Skeletal muscle cell (primary cell): Measurements from ENCODE around the gene CD6.
A peak's percentile ranks its signal among the peaks of the same experiment; 100 is the strongest.

Experiments used
- DNase-seq: peaks from one replicate; pipeline ENCODE4 v3.0.0-alpha.2; 2010; ENCODE audit warnings: low read depth
- H3K4me3 ChIP-seq: 2 replicates; pipeline ENCODE4 v1.5.1; 2011; ENCODE audit warnings: low read depth, mild to moderate bottlenecking, control low read depth, low read length, moderate library complexity

Gene CD6, protein sequence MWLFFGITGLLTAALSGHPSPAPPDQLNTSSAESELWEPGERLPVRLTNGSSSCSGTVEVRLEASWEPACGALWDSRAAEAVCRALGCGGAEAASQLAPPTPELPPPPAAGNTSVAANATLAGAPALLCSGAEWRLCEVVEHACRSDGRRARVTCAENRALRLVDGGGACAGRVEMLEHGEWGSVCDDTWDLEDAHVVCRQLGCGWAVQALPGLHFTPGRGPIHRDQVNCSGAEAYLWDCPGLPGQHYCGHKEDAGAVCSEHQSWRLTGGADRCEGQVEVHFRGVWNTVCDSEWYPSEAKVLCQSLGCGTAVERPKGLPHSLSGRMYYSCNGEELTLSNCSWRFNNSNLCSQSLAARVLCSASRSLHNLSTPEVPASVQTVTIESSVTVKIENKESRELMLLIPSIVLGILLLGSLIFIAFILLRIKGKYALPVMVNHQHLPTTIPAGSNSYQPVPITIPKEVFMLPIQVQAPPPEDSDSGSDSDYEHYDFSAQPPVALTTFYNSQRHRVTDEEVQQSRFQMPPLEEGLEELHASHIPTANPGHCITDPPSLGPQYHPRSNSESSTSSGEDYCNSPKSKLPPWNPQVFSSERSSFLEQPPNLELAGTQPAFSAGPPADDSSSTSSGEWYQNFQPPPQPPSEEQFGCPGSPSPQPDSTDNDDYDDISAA

DNA sequence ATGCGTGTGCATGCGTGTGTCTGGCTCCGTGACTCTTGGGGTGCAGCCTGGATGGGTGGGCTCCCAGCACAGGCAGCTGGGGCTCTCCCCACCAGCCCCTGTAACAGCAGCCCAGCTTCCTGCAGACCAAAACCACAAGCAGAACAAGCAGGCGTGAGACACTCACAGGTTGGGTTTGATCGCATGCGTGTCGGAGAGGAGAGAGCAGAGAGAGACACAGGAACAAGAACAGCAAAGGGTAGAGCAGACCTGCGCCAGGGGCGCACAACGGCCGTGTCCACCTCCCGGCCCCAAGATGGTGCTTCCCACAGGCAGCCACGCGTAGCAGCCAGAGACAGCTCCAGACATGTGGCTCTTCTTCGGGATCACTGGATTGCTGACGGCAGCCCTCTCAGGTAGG, at the start of gene CD6:
Gene CD6, plus strand, starts transcription at position 161 of the 400 bp plus-strand sequence. Its CDS starts 186 bp downstream, at position 347.
- DNase-seq = no peak

DNA sequence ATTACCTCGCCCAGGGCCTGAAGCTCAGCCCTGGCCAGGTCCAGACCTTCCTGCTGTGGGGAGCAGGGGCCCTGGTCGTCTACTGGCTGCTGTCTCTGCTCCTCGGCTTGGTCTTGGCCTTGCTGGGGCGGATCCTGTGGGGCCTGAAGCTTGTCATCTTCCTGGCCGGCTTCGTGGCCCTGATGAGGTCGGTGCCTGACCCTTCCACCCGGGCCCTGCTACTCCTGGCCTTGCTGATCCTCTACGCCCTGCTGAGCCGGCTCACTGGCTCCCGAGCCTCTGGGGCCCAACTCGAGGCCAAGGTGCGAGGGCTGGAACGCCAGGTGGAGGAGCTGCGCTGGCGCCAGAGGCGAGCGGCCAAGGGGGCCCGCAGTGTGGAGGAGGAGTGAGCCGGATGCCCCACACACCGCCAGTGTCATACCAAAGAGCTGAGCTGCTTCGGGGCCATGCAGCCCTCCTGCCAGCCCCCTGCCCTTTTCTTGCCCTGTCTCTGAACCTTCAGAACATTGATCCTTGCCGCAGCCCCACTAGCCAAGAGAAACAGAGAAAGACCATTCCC, 49.6 kb upstream of the CD6 start:
- no peak overlapping the region for H3K4me3 ChIP-seq
- no peak for DNase-seq

More for the DNA sequence above, at the start of gene CD6:
- no peak within 1 kb of the TSS for H3K4me3 ChIP-seq

DNA sequence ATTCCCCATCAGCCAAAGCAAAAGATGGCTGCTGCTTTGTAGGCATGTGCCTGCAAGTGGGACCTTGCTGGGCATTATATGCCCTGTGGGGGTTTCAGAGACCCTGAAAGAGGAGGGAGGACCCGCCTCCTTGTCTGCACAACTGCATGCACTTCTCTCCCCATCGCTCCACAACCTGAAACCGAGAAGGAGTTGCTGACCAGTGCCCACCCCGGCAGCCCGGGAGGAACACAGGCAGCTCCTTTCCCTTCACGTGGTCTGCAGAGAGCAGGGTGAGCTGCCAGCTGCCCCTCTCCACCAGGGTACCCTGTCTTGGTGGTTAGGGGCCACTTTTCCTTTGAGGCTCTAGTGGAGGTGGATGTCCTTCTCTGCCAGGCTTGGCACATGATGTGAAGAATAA, 48.6 kb upstream of the CD6 start:
- DNase-seq = no peak
- no peak overlapping the region for H3K4me3 ChIP-seq

DNA sequence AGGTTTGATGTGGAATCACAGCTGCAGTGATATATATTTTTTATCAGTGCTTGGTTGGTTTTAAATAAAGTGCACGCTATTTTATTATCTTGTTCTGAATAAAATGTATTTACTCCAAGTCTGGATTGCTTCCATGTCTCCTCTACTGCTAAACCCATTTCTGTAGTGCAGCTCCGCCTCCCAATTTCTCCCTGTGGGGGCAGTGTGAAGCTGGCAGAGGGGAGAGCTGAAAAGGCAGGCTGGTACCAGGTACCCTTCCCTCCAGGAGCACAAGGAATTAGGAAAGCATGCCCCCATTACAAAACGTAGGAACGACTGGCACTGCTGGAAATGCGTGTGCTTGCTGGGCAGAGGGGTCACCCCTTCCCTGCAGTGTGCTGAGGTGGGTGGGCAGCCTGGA, 48.2 kb upstream of the CD6 start:
- no peak overlapping the region for H3K4me3 ChIP-seq
- no peak for DNase-seq

DNA sequence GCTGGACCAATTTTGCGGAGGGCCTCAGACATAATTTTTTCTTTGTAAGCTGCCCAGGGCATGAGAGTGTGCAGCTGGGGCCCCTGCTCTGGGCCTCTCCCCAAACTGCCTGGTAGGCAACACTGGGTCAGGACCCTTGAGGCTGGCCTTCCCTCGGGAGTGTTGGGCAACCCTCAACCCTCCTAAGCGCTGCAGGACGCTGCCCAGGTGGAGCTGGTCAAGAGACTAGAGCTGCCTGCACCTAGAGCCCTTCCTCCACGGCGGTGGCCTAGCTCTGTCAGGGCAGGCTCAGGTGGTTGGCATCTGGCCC, 47.7 kb upstream of the CD6 start:
- peak overlapping the region; percentile 82 for H3K4me3 ChIP-seq
- no peak for DNase-seq

DNA sequence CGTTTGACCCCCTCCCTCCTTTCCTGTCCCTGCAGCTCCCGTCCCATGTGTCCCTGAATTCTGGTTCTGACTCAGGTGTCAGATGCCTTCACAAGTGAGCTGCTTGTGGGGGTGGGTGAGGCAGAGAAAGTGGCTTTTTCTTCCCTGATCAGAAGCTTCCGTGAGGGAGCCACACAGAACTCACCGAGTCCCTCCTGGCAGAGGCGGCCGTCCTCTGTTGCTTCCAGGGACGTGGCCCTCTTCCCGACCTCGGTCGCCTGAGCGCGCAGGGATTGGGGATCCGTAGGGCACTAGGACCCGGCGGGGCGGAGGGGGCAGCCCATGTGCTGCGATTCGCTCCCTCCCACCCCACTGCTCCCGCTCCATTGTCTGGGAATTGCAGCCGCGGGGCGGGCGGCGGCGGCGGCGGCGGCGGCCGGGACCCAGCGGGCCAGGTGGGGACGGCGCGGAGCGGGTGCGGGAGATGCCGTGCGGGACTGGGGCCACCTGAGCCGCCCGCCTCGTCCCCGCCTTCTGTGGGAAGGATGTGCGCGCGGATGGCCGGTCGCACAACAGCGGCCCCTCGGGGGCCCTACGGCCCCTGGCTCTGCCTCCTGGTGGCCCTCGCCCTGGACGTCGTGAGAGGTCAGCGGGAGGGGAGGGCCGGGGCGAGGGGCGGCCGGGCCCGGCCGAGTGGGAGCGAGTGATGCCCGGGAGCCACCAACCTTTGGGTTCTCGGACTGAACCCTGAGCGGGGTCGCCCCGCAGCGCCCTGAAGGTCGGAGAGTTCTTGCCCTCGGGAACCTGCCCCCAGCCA, 47.2 kb upstream of the CD6 start, which contains the start of gene TMEM132A:
Gene TMEM132A, plus strand, starts transcription at position 351 of the 796 bp plus-strand sequence. Its CDS starts 174 bp downstream, at position 525.
- peak; percentile 8 for DNase-seq

DNA sequence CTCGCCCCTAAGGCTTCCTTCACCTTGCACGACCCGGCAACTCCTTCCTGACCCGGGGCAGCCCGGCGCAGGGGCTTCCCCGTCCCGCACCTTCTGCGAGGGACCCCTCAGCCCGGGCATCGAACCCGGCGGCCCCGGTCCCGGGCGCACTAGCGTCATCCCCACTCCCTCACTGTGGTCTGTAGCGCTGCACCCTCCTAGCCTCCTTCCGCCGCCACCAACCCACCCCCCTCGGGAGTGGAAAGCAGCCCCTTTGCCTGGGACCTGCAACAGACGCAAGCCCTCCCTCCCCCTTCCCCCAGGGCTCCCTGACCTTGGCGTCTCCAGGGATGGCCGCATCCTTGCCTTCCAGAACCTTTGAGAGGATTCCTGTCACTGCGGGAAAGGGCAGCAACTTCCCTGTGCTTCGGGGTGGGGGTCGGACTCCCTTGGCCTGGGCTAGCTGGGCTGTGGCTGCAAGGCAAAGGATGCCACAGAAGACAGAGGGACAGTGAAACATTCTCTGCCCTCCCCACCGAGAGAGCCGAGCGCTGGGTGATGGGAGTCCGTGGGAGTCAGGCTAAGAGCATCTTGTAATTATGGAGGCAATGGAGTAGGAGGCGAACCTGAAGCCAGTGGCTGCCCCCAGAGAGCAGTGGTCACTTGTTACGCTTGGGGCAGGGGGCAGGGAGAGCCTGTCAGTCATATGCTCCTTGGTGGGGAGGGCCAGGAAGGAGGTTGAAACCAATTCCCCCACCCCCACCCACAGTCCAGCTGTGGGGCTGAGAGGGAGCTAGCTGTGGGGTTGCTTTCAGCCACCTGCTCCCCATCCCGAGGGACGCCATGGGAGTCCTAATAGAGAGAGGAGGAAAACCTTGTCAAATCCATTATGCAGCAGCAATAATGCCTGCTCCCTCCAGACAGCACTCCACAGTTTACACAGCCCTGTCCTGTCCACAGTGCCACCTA, 46.3 kb upstream of the CD6 start:
- DNase-seq = no peak
- H3K4me3 ChIP-seq = peak overlapping the region; percentile 82

More for the DNA sequence above, 47.2 kb upstream of the CD6 start, which contains the start of gene TMEM132A:
- H3K4me3 ChIP-seq = peak within 1 kb of the TSS; percentile 82

DNA sequence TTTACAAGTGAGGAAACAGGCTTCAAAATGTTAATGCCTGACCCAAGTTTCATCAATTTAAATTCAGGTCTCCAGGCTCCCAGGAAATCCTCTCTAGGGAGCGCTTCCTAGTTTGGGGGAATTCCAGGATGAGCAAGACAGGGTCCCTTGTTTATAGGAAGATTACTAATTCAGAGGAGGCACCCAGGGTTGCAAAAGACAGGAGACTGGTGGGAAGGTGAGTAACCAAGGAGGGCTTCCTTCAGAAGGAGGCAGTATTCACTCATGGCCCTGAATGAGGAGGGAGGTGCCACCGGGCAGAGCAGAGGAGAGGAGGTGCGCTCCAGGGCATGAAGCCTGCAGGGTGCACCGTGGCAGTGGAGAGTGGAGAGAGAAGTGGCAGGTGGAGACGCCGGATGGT, 45.6 kb upstream of the CD6 start:
- peak; percentile 8 for DNase-seq
- no peak overlapping the region for H3K4me3 ChIP-seq

DNA sequence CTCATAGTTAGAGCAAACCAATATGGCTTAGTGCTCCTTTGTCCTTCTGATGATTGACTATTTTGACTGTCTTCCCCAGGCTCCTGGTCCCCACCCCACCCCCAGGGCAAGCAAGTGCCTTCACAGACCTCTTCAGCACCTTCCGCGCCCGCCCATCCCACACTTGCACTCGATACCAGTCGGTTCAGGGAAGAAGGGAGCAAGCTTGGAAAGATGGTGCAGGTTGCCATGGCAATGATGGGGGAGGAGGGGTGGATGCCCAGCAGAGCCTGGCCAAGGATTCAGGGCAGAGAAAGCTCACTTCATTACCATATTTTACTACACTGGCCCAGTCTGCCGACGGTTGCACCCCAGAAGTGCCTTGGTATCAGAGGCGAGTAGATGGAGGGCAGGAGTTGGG, 45.0 kb upstream of the CD6 start:
- DNase-seq = no peak
- H3K4me3 ChIP-seq = no peak overlapping the region

DNA sequence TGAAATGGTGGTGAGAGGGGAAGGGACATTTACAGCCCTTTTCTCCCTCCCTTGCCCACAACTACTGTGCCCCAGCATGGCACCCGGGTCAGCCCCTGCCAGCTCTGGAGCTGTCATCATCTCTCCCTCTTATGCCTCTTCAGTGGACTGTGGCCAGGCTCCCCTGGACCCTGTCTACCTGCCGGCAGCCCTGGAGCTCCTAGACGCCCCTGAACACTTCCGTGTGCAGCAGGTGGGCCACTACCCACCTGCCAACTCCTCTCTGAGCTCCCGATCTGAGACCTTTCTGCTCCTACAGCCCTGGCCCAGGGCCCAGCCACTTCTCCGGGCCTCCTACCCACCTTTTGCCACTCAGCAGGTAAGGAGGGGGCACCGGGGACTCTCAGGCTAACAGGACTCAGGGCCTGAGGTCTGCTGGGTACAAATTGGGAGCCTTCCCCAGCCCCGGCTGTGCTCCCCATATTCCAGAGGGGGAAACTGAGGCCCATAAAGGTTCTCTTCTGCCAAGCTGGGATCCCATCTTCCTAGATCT, 44.4 kb upstream of the CD6 start:
- no peak for DNase-seq
- H3K4me3 ChIP-seq = no peak overlapping the region

DNA sequence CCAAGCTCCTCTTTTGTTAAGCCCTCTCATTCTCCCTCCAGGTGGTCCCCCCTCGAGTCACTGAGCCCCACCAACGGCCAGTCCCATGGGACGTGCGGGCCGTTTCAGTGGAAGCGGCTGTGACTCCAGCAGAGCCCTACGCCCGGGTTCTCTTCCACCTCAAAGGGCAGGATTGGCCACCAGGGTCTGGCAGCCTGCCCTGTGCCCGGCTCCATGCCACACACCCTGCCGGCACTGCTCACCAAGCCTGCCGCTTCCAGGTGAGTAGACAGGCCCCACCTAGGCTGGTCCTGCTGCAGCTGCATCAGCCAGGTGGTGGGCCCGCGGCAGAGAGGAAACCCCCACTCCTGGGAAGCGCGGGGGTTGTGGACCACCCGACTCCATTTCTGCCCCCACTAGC, 43.9 kb upstream of the CD6 start:
- DNase-seq = no peak
- H3K4me3 ChIP-seq = no peak overlapping the region

DNA sequence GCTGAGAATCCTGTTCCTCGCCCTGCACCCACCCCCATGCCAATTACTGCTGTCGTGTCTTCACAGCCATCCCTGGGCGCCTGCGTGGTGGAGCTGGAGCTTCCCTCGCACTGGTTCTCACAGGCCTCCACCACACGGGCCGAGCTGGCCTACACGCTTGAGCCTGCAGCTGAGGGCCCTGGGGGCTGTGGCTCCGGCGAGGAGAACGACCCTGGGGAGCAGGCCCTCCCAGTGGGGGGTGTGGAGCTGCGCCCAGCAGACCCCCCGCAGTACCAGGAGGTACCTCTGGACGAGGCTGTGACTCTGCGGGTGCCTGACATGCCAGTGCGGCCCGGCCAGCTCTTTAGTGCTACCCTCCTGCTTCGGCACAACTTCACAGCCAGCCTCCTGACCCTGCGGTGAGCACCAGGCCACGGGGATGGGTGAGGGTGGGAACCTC, 42.9 kb upstream of the CD6 start:
- DNase-seq = no peak
- H3K4me3 ChIP-seq = no peak overlapping the region

DNA sequence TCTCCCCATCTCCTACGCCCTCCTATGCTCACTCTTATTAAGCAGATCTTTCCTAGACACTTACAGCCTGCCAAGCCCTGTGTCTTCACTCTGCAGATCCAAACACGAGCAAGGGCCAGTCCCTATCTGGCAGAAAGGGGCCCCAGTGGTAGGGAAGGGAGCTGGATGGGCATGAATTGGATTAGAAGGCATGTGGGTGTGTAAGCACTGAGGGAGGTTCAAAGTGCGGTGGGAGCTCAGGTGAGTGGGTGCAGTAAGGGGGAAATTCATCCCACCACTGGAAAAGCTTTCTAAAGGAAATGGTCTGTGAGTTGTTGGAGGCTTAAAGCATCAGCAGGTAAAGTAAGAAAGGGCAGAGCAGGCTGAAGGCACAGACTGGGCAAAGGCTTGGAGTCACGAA, 41.7 kb upstream of the CD6 start:
- no peak overlapping the region for H3K4me3 ChIP-seq
- no peak for DNase-seq

DNA sequence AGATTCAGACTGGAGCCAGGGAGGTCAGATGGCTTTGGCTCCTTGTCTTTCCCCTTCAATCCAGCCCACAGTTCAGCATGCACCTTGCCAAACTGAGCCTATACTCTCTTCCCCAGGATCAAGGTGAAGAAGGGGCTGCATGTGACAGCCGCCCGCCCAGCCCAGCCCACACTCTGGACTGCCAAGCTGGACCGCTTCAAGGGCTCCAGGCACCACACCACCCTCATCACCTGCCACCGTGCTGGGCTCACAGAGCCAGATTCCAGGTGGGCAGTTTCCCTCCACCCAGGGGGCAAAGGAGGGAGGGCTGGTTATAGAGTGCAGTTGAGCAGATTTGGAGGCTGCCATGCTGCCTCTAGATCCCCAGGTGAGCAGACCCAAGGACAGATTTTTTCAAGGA, 41.1 kb upstream of the CD6 start:
- no peak for DNase-seq
- H3K4me3 ChIP-seq = no peak overlapping the region

DNA sequence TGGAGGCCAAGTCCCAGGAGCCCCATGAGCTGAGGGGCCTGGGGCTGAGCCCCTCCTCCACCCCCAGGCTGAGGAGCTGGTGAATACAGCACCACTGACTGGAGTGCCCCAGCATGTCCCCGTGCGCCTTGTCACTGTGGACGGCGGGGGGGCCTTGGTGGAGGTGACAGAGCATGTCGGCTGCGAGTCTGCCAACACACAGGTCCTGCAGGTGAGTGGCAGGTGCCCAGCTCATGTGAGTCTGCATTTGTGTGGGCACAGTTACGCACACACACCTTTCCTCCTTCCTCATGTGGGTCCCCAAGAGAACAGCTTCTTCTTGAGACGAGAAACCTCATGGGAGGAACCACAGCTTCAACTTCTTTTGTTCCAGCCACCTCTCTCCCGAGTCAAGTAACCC, 39.6 kb upstream of the CD6 start:
- H3K4me3 ChIP-seq = no peak overlapping the region
- DNase-seq = no peak

DNA sequence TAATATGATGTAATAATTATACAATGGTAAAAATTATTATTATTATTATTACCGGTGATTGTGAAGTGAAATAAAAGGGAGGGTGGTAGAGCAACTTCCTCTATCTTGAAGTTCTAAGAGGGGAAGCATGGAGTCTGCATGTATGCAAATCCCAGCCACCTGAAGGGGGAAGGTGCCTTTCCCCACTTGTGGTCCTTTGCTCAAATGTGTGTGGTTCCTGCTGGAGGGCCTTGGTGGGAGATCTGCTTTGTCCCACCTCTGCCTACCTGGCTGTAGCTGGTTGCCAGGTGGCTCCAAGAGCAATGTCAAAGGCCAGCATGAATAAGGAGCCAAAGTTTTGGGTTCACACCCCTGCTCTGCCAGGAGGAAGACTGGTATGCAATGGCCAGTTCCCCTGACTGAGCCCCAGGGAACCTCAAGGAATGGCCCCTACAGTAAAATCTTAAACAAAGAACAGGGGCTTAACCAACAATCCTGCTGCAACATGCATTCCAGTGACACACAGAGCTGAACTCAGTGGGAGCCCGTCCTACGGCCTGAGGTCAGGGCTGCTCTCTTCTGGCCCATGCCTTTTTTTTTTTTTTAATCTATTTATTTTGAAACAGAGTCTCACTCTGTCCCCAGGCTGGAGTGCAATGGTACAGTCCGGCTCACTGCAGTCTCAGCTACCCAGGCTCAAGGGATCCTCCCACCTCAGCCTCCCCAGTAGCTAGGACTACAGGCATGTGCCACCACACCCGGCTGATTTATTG, 38.7 kb upstream of the CD6 start:
- no peak overlapping the region for H3K4me3 ChIP-seq
- DNase-seq = no peak

DNA sequence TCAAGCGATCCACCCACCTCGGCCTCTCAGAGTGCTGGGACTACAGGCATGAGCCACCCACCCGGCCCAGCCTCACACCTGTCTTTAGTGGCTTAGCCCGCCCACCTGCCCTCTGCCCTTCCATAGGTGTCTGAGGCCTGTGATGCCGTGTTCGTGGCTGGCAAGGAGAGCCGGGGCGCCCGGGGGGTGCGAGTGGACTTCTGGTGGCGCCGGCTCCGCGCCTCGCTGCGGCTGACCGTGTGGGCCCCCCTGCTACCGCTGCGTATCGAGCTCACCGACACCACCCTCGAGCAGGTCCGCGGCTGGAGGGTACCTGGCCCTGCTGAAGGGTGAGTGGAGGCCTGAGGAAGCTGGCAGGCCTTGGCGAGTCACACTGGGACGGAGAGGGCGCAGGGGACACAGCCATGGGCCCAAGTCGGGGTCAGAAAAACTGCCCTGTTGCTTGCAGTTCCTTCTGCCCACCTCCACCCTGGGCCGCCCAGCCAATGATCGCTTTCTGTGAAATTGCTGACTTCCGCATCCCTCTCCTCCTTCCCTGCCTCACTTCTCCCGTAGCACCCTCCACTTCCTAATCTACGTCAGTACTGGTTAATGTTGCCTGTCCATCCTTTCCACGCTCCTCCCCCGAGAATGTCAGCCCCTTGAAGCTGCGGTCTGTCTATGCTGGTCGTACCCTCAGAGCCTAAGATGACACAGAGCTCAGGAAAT, 37.9 kb upstream of the CD6 start:
- no peak for DNase-seq
- H3K4me3 ChIP-seq = no peak overlapping the region
